WTC11 (cell line): ENCODE measurements around the gene RIMBP2. TPM values are rescaled to one million over a fixed set of nuclear protein-coding genes. Genes with fewer than 3 reads are reported as not detected.

Experiments
- ATAC-seq: fragments of 200-7000 bp; cut with Tn5 transposase; 2 replicates; pipeline ENCODE4 v1.10.0; 2021; ENCODE audit warnings: mild to moderate bottlenecking, moderate library complexity
- CTCF ChIA-PET: fragments of 300-600 bp; sonication (Branson Sonifier 250); formaldehyde crosslinking; loops from one replicate; lab custom pipeline; 2021; ENCODE audit warnings: antibody characterized with exemption; lab: Charles Lee
- POLR2A ChIA-PET: fragments of 350-600 bp; sonication (Branson Sonifier 250); formaldehyde crosslinking; loops from one replicate; lab custom pipeline; 2021; ENCODE audit warnings: antibody characterized with exemption; lab: Charles Lee
- DNase-seq: peaks from one replicate; pipeline ENCODE4 v3.0.0; 2021; ENCODE audit warnings: low spot score
- H3K27ac Mint-ChIP-seq: 2 replicates; pipeline ENCODE4 v1.8.0; 2021; ENCODE audit warnings: mixed read lengths
- H3K27me3 Mint-ChIP-seq: 2 replicates; pipeline ENCODE4 v1.8.0; 2021; ENCODE audit warnings: low read depth, mild to moderate bottlenecking, moderate library complexity, mixed read lengths
- H3K36me3 Mint-ChIP-seq: 2 replicates; pipeline ENCODE4 v1.8.0; 2021; ENCODE audit warnings: mixed read lengths
- H3K4me1 Mint-ChIP-seq: 2 replicates; pipeline ENCODE4 v1.8.0; 2022; ENCODE audit warnings: mixed read lengths
- H3K4me3 Mint-ChIP-seq: 2 replicates; pipeline ENCODE4 v1.8.0; 2021; ENCODE audit warnings: mild to moderate bottlenecking, moderate library complexity, mixed read lengths
- H3K9me3 Mint-ChIP-seq: 2 replicates; pipeline ENCODE4 v1.8.0; 2021; ENCODE audit warnings: mixed read lengths
- ATF6 ChIP-seq: sonication (generic); formaldehyde crosslinking; IDR thresholded peaks from 2 replicates; pipeline ENCODE4 v1.8.1; 2023; ENCODE audit warnings: mild to moderate bottlenecking, missing genetic modification reagents
- CDX4 ChIP-seq: fragments of 250-450 bp; sonication (Bioruptor Pico); IDR thresholded peaks from 2 replicates; pipeline ENCODE4 v1.9.0; 2021; ENCODE audit warnings: moderate library complexity, mild to moderate bottlenecking, inconsistent platforms, borderline replicate concordance
- GTF2I ChIP-seq: fragments of 250-450 bp; sonication (Bioruptor Pico); conservative IDR thresholded peaks from 2 replicates; pipeline ENCODE4 v1.4.0; 2021; ENCODE audit warnings: mild to moderate bottlenecking
- IRF1 ChIP-seq: sonication (generic); formaldehyde crosslinking; IDR thresholded peaks from 2 replicates; pipeline ENCODE4 v1.8.0; 2023; ENCODE audit warnings: missing genetic modification reagents
- JUN ChIP-seq: sonication (generic); formaldehyde crosslinking; IDR thresholded peaks from 2 replicates; pipeline ENCODE4 v1.8.0; 2023; ENCODE audit warnings: mild to moderate bottlenecking, missing genetic modification reagents
- NFATC4 ChIP-seq: fragments of 250-450 bp; sonication (Bioruptor Pico); IDR thresholded peaks from 2 replicates; pipeline ENCODE4 v1.9.0; 2021; ENCODE audit warnings: mild to moderate bottlenecking
- NFYB ChIP-seq: sonication (generic); formaldehyde crosslinking; conservative IDR thresholded peaks from 2 replicates; pipeline ENCODE4 v1.8.0; 2022; ENCODE audit warnings: low read depth, missing genetic modification reagents
- RELA ChIP-seq: sonication (generic); formaldehyde crosslinking; IDR thresholded peaks from 2 replicates; pipeline ENCODE4 v1.8.1; 2022; ENCODE audit warnings: missing genetic modification reagents, mild to moderate bottlenecking, borderline replicate concordance
- RORB ChIP-seq: fragments of 250-450 bp; sonication (Bioruptor Pico); IDR thresholded peaks from 2 replicates; pipeline ENCODE4 v1.9.0; 2021; ENCODE audit warnings: mild to moderate bottlenecking
- SMAD3 ChIP-seq: sonication (generic); formaldehyde crosslinking; IDR thresholded peaks from 2 replicates; pipeline ENCODE4 v1.8.0; 2022; ENCODE audit warnings: missing genetic modification reagents, mild to moderate bottlenecking, borderline replicate concordance
- SP1 ChIP-seq: sonication (generic); formaldehyde crosslinking; conservative IDR thresholded peaks from 2 replicates; pipeline ENCODE4 v1.8.1; 2022; ENCODE audit warnings: missing genetic modification reagents
- STAT6 ChIP-seq: sonication (generic); formaldehyde crosslinking; conservative IDR thresholded peaks from 2 replicates; pipeline ENCODE4 v1.8.1; 2023; ENCODE audit warnings: mild to moderate bottlenecking, low read depth, missing genetic modification reagents, moderate library complexity
- USF2 ChIP-seq: sonication (generic); formaldehyde crosslinking; IDR thresholded peaks from 2 replicates; pipeline ENCODE4 v1.8.1; 2023; ENCODE audit warnings: mild to moderate bottlenecking, missing genetic modification reagents, moderate library complexity
- ZNF121 ChIP-seq: sonication (generic); formaldehyde crosslinking; IDR thresholded peaks from 2 replicates; pipeline ENCODE4 v1.8.0; 2023; ENCODE audit warnings: missing genetic modification reagents
- ZNF219 ChIP-seq: sonication (generic); formaldehyde crosslinking; IDR thresholded peaks from 2 replicates; pipeline ENCODE4 v1.8.0; 2023; ENCODE audit warnings: missing genetic modification reagents, mild to moderate bottlenecking, borderline replicate concordance
- ZNF396 ChIP-seq: fragments of 250-450 bp; sonication (Bioruptor Pico); IDR thresholded peaks from 2 replicates; pipeline ENCODE4 v1.8.0; 2021; ENCODE audit warnings: mild to moderate bottlenecking, moderate library complexity, borderline replicate concordance
- total RNA-seq: library from RNA; stranded (reverse); gene quantifications from 3 replicates; pipeline ENCODE4 v1.2.3, GENCODE V29; 2021

The RIMBP2 gene
- total RNA-seq, 1 experiment from 2014 or later, result 2.6 TPM

GRCh38 chr12:130422676-130423075 lies 293.4 kb downstream of the RIMBP2 start (continued):
- TF ChIP-seq SP1 (CRISPR knock-in tag), result no peak
- TF ChIP-seq CDX4 (CRISPR knock-in tag), result no peak
- no peak for TF ChIP-seq SMAD3

- H3K4me1 Mint-ChIP-seq, result 0 out of 2 replicates have a peak, but pooled peaks cover 3% of the 10 kb centered on the region
- H3K36me3 Mint-ChIP-seq, result no peaks in the 10 kb centered on the region
- DNase-seq, result no peak
- H3K4me3 Mint-ChIP-seq, result no peak overlapping the region
- CTCF ChIA-PET, result interaction anchor here (1.1 kb wide), 1 partner anchor 327 kb away, joined by 4 read pairs; no protein-coding TSS in a partner anchor
- no peak for TF ChIP-seq NFATC4 (CRISPR knock-in tag)
- no peak for TF ChIP-seq ATF6 (CRISPR knock-in tag)
- TF ChIP-seq ZNF396, result no peak
- no peak for TF ChIP-seq JUN (CRISPR knock-in tag)
- no peak for TF ChIP-seq RORB (CRISPR knock-in tag)
- no peak for TF ChIP-seq USF2 (CRISPR knock-in tag)
- TF ChIP-seq NFYB (CRISPR knock-in tag), result no peak
- no peak for TF ChIP-seq STAT6
- TF ChIP-seq IRF1 (CRISPR knock-in tag), result no peak
- TF ChIP-seq ZNF121 (CRISPR knock-in tag), result no peak
- TF ChIP-seq ZNF219 (CRISPR knock-in tag), result no peak
- TF ChIP-seq RELA (CRISPR knock-in tag), result no peak
- TF ChIP-seq, all 79 proteins: peak for 0
- H3K27ac Mint-ChIP-seq, result no peak overlapping the region
- no peaks in the 10 kb centered on the region for H3K9me3 Mint-ChIP-seq
- POLR2A ChIA-PET, result no interaction called here
- H3K27me3 Mint-ChIP-seq, result no peaks in the 10 kb centered on the region
- ATAC-seq, result no peak
Measured at GRCh38 chr12:130421896-130422295, 294.2 kb downstream of the RIMBP2 start.

DNA sequence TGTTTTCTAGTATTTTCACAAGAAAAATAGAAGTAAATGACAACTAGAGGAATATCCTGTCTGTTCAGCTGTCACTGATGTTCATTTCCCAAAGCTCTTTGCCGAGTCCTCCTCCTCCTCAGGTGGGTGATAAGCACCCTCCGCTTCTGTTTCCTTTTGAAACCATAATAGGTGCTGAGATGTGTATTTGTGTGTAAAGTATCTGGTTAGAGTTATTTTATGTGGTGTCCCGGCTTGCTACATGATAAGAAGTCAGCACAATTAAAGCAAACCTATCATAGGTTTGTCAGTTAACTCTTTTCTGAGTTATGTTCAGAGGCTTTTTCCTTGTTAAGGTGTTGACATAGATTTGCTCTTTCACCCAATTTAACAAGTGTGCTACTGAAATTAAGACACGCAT lies 296.0 kb downstream of the RIMBP2 start:
- no peaks in the 10 kb centered on the region for H3K36me3 Mint-ChIP-seq
- H3K4me1 Mint-ChIP-seq, result 0 out of 2 replicates have a peak, but pooled peaks cover 3% of the 10 kb centered on the region
- CTCF ChIA-PET, result no interaction called here
- no peaks in the 10 kb centered on the region for H3K9me3 Mint-ChIP-seq
- no peak overlapping the region for H3K4me3 Mint-ChIP-seq
- H3K27ac Mint-ChIP-seq, result no peak overlapping the region
- DNase-seq (no peak), ATAC-seq (no peak)
- POLR2A ChIA-PET, result no interaction called here
- H3K27me3 Mint-ChIP-seq, result no peaks in the 10 kb centered on the region
- no peak for TF ChIP-seq GTF2I (CRISPR knock-in tag)
